K562 (cell line): ENCODE data around the gene MAP3K13. TPM values are rescaled to one million over a fixed set of nuclear protein-coding genes. Genes with fewer than 3 reads are reported as not detected.

Source experiments
- ATAC-seq: fragments of 200-7000 bp; cut with Tn5 transposase; 3 replicates; pipeline ENCODE4 v1.9.1; 2020; ENCODE audit warnings: moderate library complexity
- BruUV-seq: library from RNA; stranded (reverse); fragments of 400-500 nt; replicated peaks from 2 replicates; lab custom pipeline; 2021; lab: Mats Ljungman, UMichigan
- CTCF ChIA-PET: fragments of 300-600 bp; formaldehyde crosslinking; extraction: SDS; loops from one replicate; lab custom pipeline; 2021; ENCODE audit warnings: low intra/inter-chr PET ratio; lab: Yijun Ruan, JAX
- POLR2A ChIA-PET: fragments of 300-600, 350-650 bp; sonication (Branson Sonifier 250); formaldehyde crosslinking; extraction: SDS; loops from one replicate; lab custom pipeline; 2021; ENCODE audit warnings: antibody characterized with exemption, inconsistent platforms; lab: Yijun Ruan, JAX
- DNase-seq, 4 experiments: peaks; one replicate each; pipeline versions ENCODE4 v3.0.0 to v3.0.0-alpha.2; 2011 to 2018; ENCODE audit warnings: low spot score in 3 of 4, mixed read lengths in 3 of 4; ENCODE audit errors: extremely low read depth in 1 of 4
- FAIRE-seq: peaks from 2 replicates; lab custom pipeline; 2011; peaks lifted over from hg19 to GRCh38; lab: Jason Lieb, UNC
- H2AFZ ChIP-seq: 2 replicates; pipeline ENCODE4 v1.6.0; 2011; ENCODE audit warnings: low read depth, low read length, control low read depth, inconsistent platforms
- H3K27ac ChIP-seq: fragments of 200-600 bp; 3 replicates; pipeline ENCODE4 v1.8.0; 2011; ENCODE audit warnings: low read depth, mild to moderate bottlenecking, control low read depth, inconsistent platforms, low read length, moderate library complexity, mixed read lengths; ENCODE audit errors: extremely low read depth
- H3K27me3 ChIP-seq, 2 experiments: fragments of 300-600 bp in 1 of 2; 2 replicates in 1 of 2; 3 replicates in 1 of 2; pipeline versions ENCODE4 v1.6.0 to v1.8.0; 2011; ENCODE audit warnings: inconsistent platforms in 2 of 2, low read length in 2 of 2, mild to moderate bottlenecking in 1 of 2, mixed read lengths in 1 of 2, moderate library complexity in 1 of 2; ENCODE audit not compliant: control insufficient read depth in 2 of 2, insufficient read depth in 2 of 2
- H3K36me3 ChIP-seq: fragments of 300-600 bp; 3 replicates; pipeline ENCODE4 v1.8.0; 2011; ENCODE audit warnings: mild to moderate bottlenecking, low read length, inconsistent platforms; ENCODE audit not compliant: control insufficient read depth, insufficient read depth
- H3K4me1 ChIP-seq, 2 experiments: fragments of 200-600 bp in 1 of 2; replicated peaks in 1 of 2; 2 replicates in 1 of 2; 3 replicates in 1 of 2; pipeline versions ENCODE4 v1.5.1 to v1.8.0; 2011; ENCODE audit warnings: inconsistent platforms in 2 of 2, low read length in 2 of 2, mild to moderate bottlenecking in 1 of 2, mixed read lengths in 1 of 2, moderate library complexity in 1 of 2; ENCODE audit not compliant: control insufficient read depth in 2 of 2, insufficient read depth in 2 of 2
- H3K4me2 ChIP-seq: 2 replicates; pipeline ENCODE4 v1.6.1; 2011; ENCODE audit warnings: low read length, control low read depth, inconsistent platforms, mixed read lengths; ENCODE audit not compliant: insufficient read depth
- H3K4me3 ChIP-seq: fragments of 200-600 bp; sonication (generic), shearing (Covaris generic); 2 replicates; pipeline ENCODE4 v1.5.1; 2016; ENCODE audit warnings: control low read depth, inconsistent platforms
- H3K79me2 ChIP-seq: fragments of 200-600 bp; 3 replicates; pipeline ENCODE4 v1.8.0; 2011; ENCODE audit warnings: low read length, inconsistent platforms; ENCODE audit not compliant: control insufficient read depth, insufficient read depth
- H3K9ac ChIP-seq, 2 experiments: 2 replicates each; pipeline versions ENCODE4 v1.6.0 to v1.6.1; 2011; ENCODE audit warnings: low read depth in 2 of 2, low read length in 2 of 2, control low read depth in 1 of 2, inconsistent platforms in 1 of 2, mild to moderate bottlenecking in 1 of 2, mixed read lengths in 1 of 2; ENCODE audit not compliant: insufficient read depth in 1 of 2
- H3K9me1 ChIP-seq: one replicate; pipeline ENCODE4 v1.6.0; 2011; ENCODE audit warnings: inconsistent platforms, mild to moderate bottlenecking, low read length, moderate library complexity; ENCODE audit not compliant: control insufficient read depth, insufficient read depth
- H3K9me3 ChIP-seq: replicated peaks from 2 replicates; pipeline ENCODE4 v1.5.1; 2011; ENCODE audit warnings: low read depth, low read length, inconsistent platforms; ENCODE audit not compliant: control insufficient read depth, insufficient read depth
- H4K20me1 ChIP-seq: replicated peaks from 2 replicates; pipeline ENCODE4 v1.6.1; 2011; ENCODE audit warnings: low read length, inconsistent platforms, mixed read lengths; ENCODE audit not compliant: control insufficient read depth, insufficient read depth
- ARID2 ChIP-seq: fragments of 450-650 bp; IDR thresholded peaks from 2 replicates; pipeline ENCODE4 v1.6.1; 2017; ENCODE audit warnings: antibody characterized with exemption, mild to moderate bottlenecking
- CBFA2T3 ChIP-seq: fragments of 450-650 bp; IDR thresholded peaks from 2 replicates; pipeline ENCODE4 v1.6.1; 2017
- ELF2 ChIP-seq: fragments of 250-450 bp; sonication (Bioruptor Pico); IDR thresholded peaks from 2 replicates; pipeline ENCODE4 v1.5.0; 2021; ENCODE audit warnings: mild to moderate bottlenecking
- ESRRB ChIP-seq: fragments of 250-450 bp; sonication (Bioruptor Pico); IDR thresholded peaks from 2 replicates; pipeline ENCODE4 v1.5.0; 2020; ENCODE audit warnings: mild to moderate bottlenecking, moderate library complexity, borderline replicate concordance
- ETS2 ChIP-seq: IDR thresholded peaks from 2 replicates; pipeline ENCODE4 v1.6.1; 2016; ENCODE audit warnings: borderline replicate concordance, missing genetic modification characterization, mild to moderate bottlenecking, moderate library complexity, missing compliant biosample characterization; ENCODE audit not compliant: poor library complexity, severe bottlenecking
- KAT8 ChIP-seq: fragments of 450-650 bp; IDR thresholded peaks from 2 replicates; pipeline ENCODE4 v1.6.1; 2016; ENCODE audit warnings: low read depth, mild to moderate bottlenecking
- MCM2 ChIP-seq: fragments of 450-650 bp; IDR thresholded peaks from 2 replicates; pipeline ENCODE4 v1.6.1; 2017; ENCODE audit warnings: low read depth, mild to moderate bottlenecking
- RHOXF2B ChIP-seq: fragments of 250-450 bp; sonication (Bioruptor Pico); conservative IDR thresholded peaks from 2 replicates; pipeline ENCODE4 v1.5.1; 2021
- SFPQ ChIP-seq: fragments of 200-400 bp; formaldehyde crosslinking; IDR thresholded peaks from 2 replicates; pipeline ENCODE4 v1.6.1; 2017; ENCODE audit warnings: mild to moderate bottlenecking, low read depth, low read length, moderate library complexity
- TCF7 ChIP-seq: sonication (generic); IDR thresholded peaks from 2 replicates; pipeline ENCODE4 v1.6.1; 2016; ENCODE audit warnings: antibody characterized with exemption, borderline replicate concordance
- USF2 ChIP-seq: sonication (generic); formaldehyde crosslinking; IDR thresholded peaks from 2 replicates; pipeline ENCODE4 v1.5.0; 2020; ENCODE audit warnings: missing genetic modification reagents
- ZC3H8 ChIP-seq: fragments of 450-650 bp; IDR thresholded peaks from 2 replicates; pipeline ENCODE4 v1.6.1; 2017
- ZNF197 ChIP-seq: fragments of 200-800 bp; sonication (Bioruptor generic); IDR thresholded peaks from 2 replicates; pipeline ENCODE4 v1.6.1; 2016; ENCODE audit warnings: low read depth, missing genetic modification characterization, missing compliant biosample characterization
- ZNF239 ChIP-seq: fragments of 250-450 bp; sonication (Bioruptor Pico); IDR thresholded peaks from 2 replicates; pipeline ENCODE4 v1.4.0; 2020; ENCODE audit warnings: mild to moderate bottlenecking
- ZNF282 ChIP-seq: sonication (generic); formaldehyde crosslinking; IDR thresholded peaks from 2 replicates; pipeline ENCODE4 v1.8.1; 2023; ENCODE audit warnings: missing genetic modification reagents
- WGBS: fragments of 100-300 bp; shearing (Covaris generic); methylation state at CpG from one replicate; pipeline ENCODE4 v1.1.6; 2016; ENCODE audit warnings: low coverage, mixed read lengths; ENCODE audit not compliant: insufficient coverage; ENCODE audit errors: missing lambda C conversion rate; 5-methylcytosine and 5-hydroxymethylcytosine counted together
- in situ Hi-C: fragments of 300-500 bp; cut with MboI; formaldehyde crosslinking; loops from 4 replicates; pipeline ENCODE4 v1.15.0; 2018; ENCODE audit warnings: inconsistent platforms, mixed read lengths
- intact Hi-C: fragments of 100-400 bp; cut with micrococcal nuclease; formaldehyde crosslinking; loops from 2 replicates; pipeline ENCODE4 v1.14.2; 2022
- polyA plus RNA-seq, 8 experiments: library from polyadenylated mRNA; depleted of rRNA in 4 of 8; stranded (reverse) in 5 of 8; unstranded in 3 of 8; fragments of >200 nt; fragmentation: Nextera tagmentation in 2 of 8; fragmentation: Illumina TruSeq in 1 of 8; extraction: Ambion mirVana in 2 of 8; extraction: Trizol in 1 of 8; gene quantifications; 2 replicates each; pipeline versions ENCODE4 v1.2.1 to v1.2.3, GENCODE V29; 2011 to 2014; ENCODE audit warnings: inconsistent platforms in 1 of 8, missing spikeins in 1 of 8
- total RNA-seq, 7 experiments: library from RNA; depleted of rRNA in 6 of 7; stranded (reverse); fragments of >200 nt in 6 of 7; fragmentation: Illumina TruSeq in 2 of 7; extraction: Trizol in 2 of 7; gene quantifications; 2 replicates each; pipeline versions ENCODE4 v1.2.1 to v1.2.3, GENCODE V29; 2011 to 2021; ENCODE audit warnings: low replicate concordance in 1 of 7
- TF ChIP-seq, protein P1 (sequence below): fragments of 450-650 bp; formaldehyde crosslinking; IDR thresholded peaks from 2 replicates; pipeline ENCODE4 v1.4.0; 2020; ENCODE audit warnings: mild to moderate bottlenecking, moderate library complexity
- TF ChIP-seq, protein P2 (sequence below), 2 experiments: fragments of 450-650 bp; IDR thresholded peaks; 2 replicates each; pipeline ENCODE4 v1.6.1; 2016
- TF ChIP-seq, protein P3 (sequence below): fragments of 450-650 bp; IDR thresholded peaks from 2 replicates; pipeline ENCODE4 v1.6.1; 2016; ENCODE audit warnings: low read depth, mild to moderate bottlenecking, moderate library complexity

Gene MAP3K13
- total and polyA plus RNA-seq, 9 of the 15 experiments (the other 6 are each of a cell fraction or from before 2014, with no cell fraction given): 0.04 to 0.32 (median 0.15) TPM; not detected in 2

DNA sequence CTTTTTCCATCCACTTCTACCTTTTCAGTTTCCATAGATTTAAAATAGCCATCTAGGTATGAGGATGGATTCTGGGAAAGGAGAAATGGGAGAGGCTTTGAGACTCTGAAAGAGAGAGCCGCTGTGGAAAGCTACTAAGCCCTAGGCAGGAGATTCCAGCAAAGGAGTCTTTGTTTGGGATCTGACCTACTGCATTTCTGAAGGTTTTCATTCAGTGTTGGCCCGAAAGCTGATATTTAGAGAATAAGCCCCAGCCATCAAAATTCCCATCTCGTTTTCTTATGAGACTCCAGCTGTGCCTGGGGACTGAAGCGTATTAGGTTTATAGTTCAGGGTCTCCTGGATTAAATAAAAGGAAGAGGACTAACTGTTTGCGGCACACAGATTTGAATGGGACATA lies 170.0 kb downstream of the MAP3K13 start:
- H2AFZ ChIP-seq: no peak overlapping the region
- CTCF ChIA-PET: no interaction called here
- 47% methylated on average over 5 of the region's 5 CpGs for WGBS
- no peaks in the 10 kb centered on the region for H3K9me1 ChIP-seq
- intact Hi-C loops: no loop called here
- H3K27ac ChIP-seq: no peak overlapping the region
- TF ChIP-seq ETS2 (tag) (no peak), CBFA2T3 (no peak), MCM2 (no peak), KAT8 (no peak), ZC3H8 (no peak), ZNF197 (CRISPR knock-in tag) (no peak), ARID2 (no peak), RHOXF2B (no peak), ZNF239 (CRISPR knock-in tag) (no peak), ESRRB (no peak), ZNF282 (CRISPR knock-in tag) (no peak), TCF7 (no peak), USF2 (CRISPR knock-in tag) (no peak), ELF2 (no peak), SFPQ (no peak)
- TF ChIP-seq, protein P1, sequence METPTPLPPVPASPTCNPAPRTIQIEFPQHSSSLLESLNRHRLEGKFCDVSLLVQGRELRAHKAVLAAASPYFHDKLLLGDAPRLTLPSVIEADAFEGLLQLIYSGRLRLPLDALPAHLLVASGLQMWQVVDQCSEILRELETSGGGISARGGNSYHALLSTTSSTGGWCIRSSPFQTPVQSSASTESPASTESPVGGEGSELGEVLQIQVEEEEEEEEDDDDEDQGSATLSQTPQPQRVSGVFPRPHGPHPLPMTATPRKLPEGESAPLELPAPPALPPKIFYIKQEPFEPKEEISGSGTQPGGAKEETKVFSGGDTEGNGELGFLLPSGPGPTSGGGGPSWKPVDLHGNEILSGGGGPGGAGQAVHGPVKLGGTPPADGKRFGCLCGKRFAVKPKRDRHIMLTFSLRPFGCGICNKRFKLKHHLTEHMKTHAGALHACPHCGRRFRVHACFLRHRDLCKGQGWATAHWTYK: no peak
- TF ChIP-seq, protein P2, sequence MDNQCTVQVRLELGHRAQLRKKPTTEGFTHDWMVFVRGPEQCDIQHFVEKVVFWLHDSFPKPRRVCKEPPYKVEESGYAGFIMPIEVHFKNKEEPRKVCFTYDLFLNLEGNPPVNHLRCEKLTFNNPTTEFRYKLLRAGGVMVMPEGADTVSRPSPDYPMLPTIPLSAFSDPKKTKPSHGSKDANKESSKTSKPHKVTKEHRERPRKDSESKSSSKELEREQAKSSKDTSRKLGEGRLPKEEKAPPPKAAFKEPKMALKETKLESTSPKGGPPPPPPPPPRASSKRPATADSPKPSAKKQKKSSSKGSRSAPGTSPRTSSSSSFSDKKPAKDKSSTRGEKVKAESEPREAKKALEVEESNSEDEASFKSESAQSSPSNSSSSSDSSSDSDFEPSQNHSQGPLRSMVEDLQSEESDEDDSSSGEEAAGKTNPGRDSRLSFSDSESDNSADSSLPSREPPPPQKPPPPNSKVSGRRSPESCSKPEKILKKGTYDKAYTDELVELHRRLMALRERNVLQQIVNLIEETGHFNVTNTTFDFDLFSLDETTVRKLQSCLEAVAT (IDR thresholded peaks at IDR 0.05): no peak
- TF ChIP-seq, protein P3, sequence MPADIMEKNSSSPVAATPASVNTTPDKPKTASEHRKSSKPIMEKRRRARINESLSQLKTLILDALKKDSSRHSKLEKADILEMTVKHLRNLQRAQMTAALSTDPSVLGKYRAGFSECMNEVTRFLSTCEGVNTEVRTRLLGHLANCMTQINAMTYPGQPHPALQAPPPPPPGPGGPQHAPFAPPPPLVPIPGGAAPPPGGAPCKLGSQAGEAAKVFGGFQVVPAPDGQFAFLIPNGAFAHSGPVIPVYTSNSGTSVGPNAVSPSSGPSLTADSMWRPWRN: no peak
- TF ChIP-seq, all 486 proteins: peak for 0
- BruUV-seq: no TSS peak
- Histone ChIP-seq H3K79me2 (no peaks in the 10 kb centered on the region), H3K9ac (no peak overlapping the region), H3K27me3 (no peaks in the 10 kb centered on the region), H3K9me3 (no peaks in the 10 kb centered on the region), H3K4me2 (no peak overlapping the region), H3K4me1 (peaks cover 4% of the 10 kb centered on the region in 2 experiments; a peak in 3 of 5 replicates), H3K4me3 (no peak overlapping the region), H3K36me3 (no peaks in the 10 kb centered on the region), H4K20me1 (no peaks in the 10 kb centered on the region)
- in situ Hi-C loops: no loop called here
- POLR2A ChIA-PET: interaction anchor here (0.8 to 1.4 kb wide), 3 partner anchors 11 to 71 kb away, joined by 3 to 5 read pairs (median 4); no protein-coding TSS in a partner anchor
- ATAC-seq (no peak), FAIRE-seq (no peak), DNase-seq (no peak)
